SK-N-SH (cell line): ENCODE data around the gene CHD5. TPM values are rescaled to one million over a fixed set of nuclear protein-coding genes. Genes with fewer than 3 reads are reported as not detected.

Experiments
- CTCF ChIA-PET: fragments of 300-600, 350-600 bp; formaldehyde crosslinking; extraction: SDS; loops from one replicate; lab custom pipeline; 2021; lab: Yijun Ruan, JAX
- POLR2A ChIA-PET: fragments of 350-600 bp; sonication (Branson Sonifier 250); formaldehyde crosslinking; extraction: SDS; loops from one replicate; lab custom pipeline; 2020; ENCODE audit warnings: antibody characterized with exemption, inconsistent platforms; lab: Yijun Ruan, JAX
- DNase-seq: peaks from one replicate; pipeline ENCODE4 v3.0.0; 2012
- H2AFZ ChIP-seq: fragments of 200-600 bp; sonication (generic); 2 replicates; pipeline ENCODE4 v1.8.1; 2016; ENCODE audit warnings: antibody characterized with exemption, mild to moderate bottlenecking, low read depth
- H3F3A ChIP-seq: fragments of 200-600 bp; sonication (generic); replicated peaks from 2 replicates; pipeline ENCODE3; 2016; ENCODE audit warnings: antibody characterized with exemption, mild to moderate bottlenecking; ENCODE audit not compliant: insufficient read depth
- H3K27ac ChIP-seq, 2 experiments: fragments of 200-500 bp in 1 of 2; fragments of 200-600 bp in 1 of 2; sonication (Bioruptor generic) in 1 of 2; sonication (generic), shearing (Covaris generic) in 1 of 2; 2 replicates each; pipeline versions ENCODE4 v1.5.1 to v1.6.1; 2014 to 2016; ENCODE audit warnings: low read depth in 2 of 2, inconsistent platforms in 1 of 2, low read length in 1 of 2, mild to moderate bottlenecking in 1 of 2, mixed read lengths in 1 of 2
- H3K27me3 ChIP-seq: fragments of 200-600 bp; sonication (generic), shearing (Covaris generic); 2 replicates; pipeline ENCODE4 v1.6.1; 2016; ENCODE audit warnings: mixed run types; ENCODE audit not compliant: insufficient read depth
- H3K36me3 ChIP-seq, 2 experiments: fragments of 200-500 bp in 1 of 2; fragments of 200-600 bp in 1 of 2; sonication (Bioruptor generic) in 1 of 2; sonication (generic) in 1 of 2; replicated peaks in 1 of 2; 2 replicates each; pipeline versions ENCODE3 to v1.5.1; 2014 to 2016; ENCODE audit warnings: low read length in 1 of 2, mild to moderate bottlenecking in 1 of 2; ENCODE audit not compliant: insufficient read depth in 2 of 2, control insufficient read depth in 1 of 2
- H3K4me1 ChIP-seq, 2 experiments: fragments of 200-500 bp in 1 of 2; fragments of 200-600 bp in 1 of 2; sonication (Bioruptor generic) in 1 of 2; sonication (generic), shearing (Covaris generic) in 1 of 2; 2 replicates each; pipeline versions ENCODE4 v1.5.1 to v1.6.1; 2014 to 2016; ENCODE audit warnings: low read depth in 1 of 2, low read length in 1 of 2, mixed run types in 1 of 2; ENCODE audit not compliant: insufficient read depth in 2 of 2, control insufficient read depth in 1 of 2
- H3K4me2 ChIP-seq: fragments of 200-600 bp; sonication (generic), shearing (Covaris generic); 2 replicates; pipeline ENCODE4 v1.6.1; 2017; ENCODE audit warnings: mixed run types
- H3K4me3 ChIP-seq, 2 experiments: fragments of 200-500 bp in 1 of 2; fragments of 200-600 bp in 1 of 2; sonication (Bioruptor generic) in 1 of 2; sonication (generic), shearing (Covaris generic) in 1 of 2; 2 replicates each; pipeline versions ENCODE4 v1.5.1 to v1.8.1; 2014 to 2016; ENCODE audit warnings: low read depth in 2 of 2, inconsistent platforms in 1 of 2, low read length in 1 of 2, mild to moderate bottlenecking in 1 of 2, mixed read lengths in 1 of 2, moderate library complexity in 1 of 2
- H3K79me2 ChIP-seq: fragments of 200-600 bp; sonication (generic); 2 replicates; pipeline ENCODE4 v1.8.1; 2017; ENCODE audit warnings: mild to moderate bottlenecking; ENCODE audit not compliant: insufficient read depth
- H3K9ac ChIP-seq: fragments of 200-600 bp; sonication (generic); 2 replicates; pipeline ENCODE4 v1.6.1; 2017; ENCODE audit warnings: mixed run types
- H3K9me2 ChIP-seq: fragments of 200-600 bp; sonication (generic); 2 replicates; pipeline ENCODE4 v1.6.1; 2017; ENCODE audit warnings: mixed run types
- H3K9me3 ChIP-seq: fragments of 200-600 bp; sonication (generic); 2 replicates; pipeline ENCODE4 v1.6.1; 2017; ENCODE audit warnings: mixed run types, mild to moderate bottlenecking, moderate library complexity
- H4K20me1 ChIP-seq: fragments of 200-600 bp; sonication (generic); 2 replicates; pipeline ENCODE4 v1.6.1; 2017; ENCODE audit warnings: mild to moderate bottlenecking, mixed run types; ENCODE audit not compliant: insufficient read depth
- ELF1 ChIP-seq: IDR thresholded peaks from 2 replicates; pipeline ENCODE4 v1.4.0; 2012
- JUND ChIP-seq: IDR thresholded peaks from 2 replicates; pipeline ENCODE4 v1.4.0; 2012
- MAX ChIP-seq: IDR thresholded peaks from 2 replicates; pipeline ENCODE4 v1.4.0; 2012; ENCODE audit warnings: low read depth
- PBX3 ChIP-seq: IDR thresholded peaks from 2 replicates; pipeline ENCODE4; 2012
- POLR2AphosphoS5 ChIP-seq: IDR thresholded peaks from 2 replicates; pipeline ENCODE4 v1.6.1; 2012; ENCODE audit warnings: low read depth, low read length
- SMC3 ChIP-seq: IDR thresholded peaks from 2 replicates; pipeline ENCODE4 v1.6.1; 2012; ENCODE audit warnings: low read depth, low read length, improper control_type of control experiment
- TEAD4 ChIP-seq: IDR thresholded peaks from 2 replicates; pipeline ENCODE4 v1.4.0; 2012; ENCODE audit warnings: mild to moderate bottlenecking, borderline replicate concordance; ENCODE audit not compliant: insufficient read depth
- USF1 ChIP-seq: IDR thresholded peaks from 2 replicates; pipeline ENCODE4 v1.4.0; 2012; ENCODE audit warnings: low read depth, borderline replicate concordance
- YY1 ChIP-seq: IDR thresholded peaks from 2 replicates; pipeline ENCODE4 v1.4.0; 2012; ENCODE audit warnings: low read depth, mild to moderate bottlenecking
- WGBS: methylation state at CpG from one replicate; pipeline ENCODE4 v1.1.6; 2017; ENCODE audit warnings: low lambda C conversion rate; 5-methylcytosine and 5-hydroxymethylcytosine counted together
- polyA plus RNA-seq, 3 experiments: library from polyadenylated mRNA; depleted of rRNA; stranded (reverse); fragments of >200 nt; gene quantifications; 2 replicates each; pipeline ENCODE4 v1.2.3, GENCODE V29; 2012

CHD5 gene
- polyA plus RNA-seq, 1 of the 3 experiments (the other 2 are of a cell fraction), result 0.26 TPM

- DNase-seq, result no peak
- 83% methylated on average over 3 of the region's 3 CpGs for WGBS
- Histone ChIP-seq H3K27ac (no peak overlapping the region), H3K27me3 (no peaks in the 10 kb centered on the region), H3K4me1 (peaks cover 4% of the 10 kb centered on the region in 2 experiments; a peak in 2 of 4 replicates), H3K4me2 (no peak overlapping the region), H3K79me2 (peaks cover 35% of the 10 kb centered on the region), H4K20me1 (peaks cover 62% of the 10 kb centered on the region), H3K9me2 (no peaks in the 10 kb centered on the region), H3F3A (peaks cover 19% of the 10 kb centered on the region), H3K4me3 (no peak overlapping the region), H3K9me3 (no peaks in the 10 kb centered on the region), H3K36me3 (peaks cover 27 to 30% of the 10 kb centered on the region in 2 experiments), H2AFZ (no peak overlapping the region), H3K9ac (no peak overlapping the region)
- TF ChIP-seq JUND (no peak), YY1 (no peak), ELF1 (no peak), USF1 (no peak)
- POLR2A ChIA-PET, result no interaction called here
- CTCF ChIA-PET, result interaction anchor here (0.7 to 6.0 kb wide), 27 partner anchors 8 to 1009 kb away, joined by 3 to 52 read pairs (median 5); partner anchors contain the start of gene RPL22
Measured at GRCh38 chr1:6185151-6185550, 5.0 kb upstream of the CHD5 start.

GRCh38 chr1:6184083-6184783 is 4.1 kb upstream of the CHD5 start:
- no peak overlapping the region for H3K27ac ChIP-seq
- peaks cover 23% of the 10 kb centered on the region in 2 experiments for H3K36me3 ChIP-seq
- H3K4me1 ChIP-seq, result peaks cover 4% of the 10 kb centered on the region in 2 experiments; a peak in 2 of 4 replicates
- no peak for TF ChIP-seq TEAD4
- TF ChIP-seq POLR2AphosphoS5, result peak; percentile 32
- no peak for TF ChIP-seq SMC3
- TF ChIP-seq MAX, result no peak
- TF ChIP-seq PBX3, result no peak
- TF ChIP-seq, all 33 proteins: peak for 1
- POLR2A ChIA-PET, result no interaction called here
- Histone ChIP-seq H3K27me3 (no peaks in the 10 kb centered on the region), H4K20me1 (peaks cover 53% of the 10 kb centered on the region), H3K79me2 (peaks cover 26% of the 10 kb centered on the region), H3K4me2 (no peak overlapping the region), H2AFZ (no peak overlapping the region), H3K4me3 (no peak overlapping the region), H3K9me2 (no peaks in the 10 kb centered on the region), H3K9ac (no peak overlapping the region), H3F3A (peaks cover 19% of the 10 kb centered on the region), H3K9me3 (no peaks in the 10 kb centered on the region)
- CTCF ChIA-PET, result interaction anchor here (1.5 to 6.0 kb wide), 4 partner anchors 12 to 131 kb away, joined by 11 to 52 read pairs (median 17); partner anchors contain the start of gene RPL22
- 86% methylated on average over 12 of the region's 13 CpGs for WGBS
- no peak for DNase-seq
